ENCODE data around the gene NDST4. TPM values are rescaled to one million over a fixed set of nuclear protein-coding genes. Genes with fewer than 3 reads are reported as not detected.

Gene NDST4
- total and polyA plus RNA-seq, 2 of the 4 experiments (the other 2 are of a cell fraction), result not detected

- TF ChIP-seq NFE2L2 (IDR thresholded peaks at IDR 0.05; ENCODE audit: low read depth, low read length), result no peak
- TF ChIP-seq BHLHE40 (IDR thresholded peaks at IDR 0.05; ENCODE audit: low read depth, low read length), result no peak
- no peak for TF ChIP-seq SMC3 (IDR thresholded peaks at IDR 0.05; ENCODE audit: low read depth, low read length)
- TF ChIP-seq POLR2A (IDR thresholded peaks at IDR 0.05; ENCODE audit: low read depth, low read length), result no peak
- TF ChIP-seq CEBPB (IDR thresholded peaks at IDR 0.05; ENCODE audit: low read depth, low read length), result no peak
- TF ChIP-seq ELK1 (IDR thresholded peaks at IDR 0.05; ENCODE audit: borderline replicate concordance, low read depth, low read length), result no peak
- no peak for TF ChIP-seq RCOR1 (IDR thresholded peaks at IDR 0.05; ENCODE audit: insufficient replicate concordance, low read length)
- TF ChIP-seq RFX5 (IDR thresholded peaks at IDR 0.05; ENCODE audit: low read depth, low read length), result no peak
- no peak for TF ChIP-seq CTCF (conservative IDR thresholded peaks at IDR 0.05; ENCODE audit: low read depth, low read length)
- TF ChIP-seq MAFK (IDR thresholded peaks at IDR 0.05; ENCODE audit: low read depth, low read length), result no peak
- no peak for TF ChIP-seq USF2 (IDR thresholded peaks at IDR 0.05; ENCODE audit: low read depth, low read length)
- Histone ChIP-seq H3K36me3 (ENCODE audit: control insufficient read depth, insufficient read depth, low read length) (no peaks in the 10 kb centered on the region), H3K9me3 (ENCODE audit: control insufficient read depth, insufficient read depth, low read length) (0 out of 2 replicates have a peak, but pooled peaks cover under 1% of the 10 kb centered on the region), H4K5ac (ENCODE audit: low read depth, low read length) (no peak overlapping the region), H2AK5ac (ENCODE audit: low read depth, low read length) (no peak overlapping the region), H3K23ac (ENCODE audit: low read depth, low read length) (no peak overlapping the region), H3K79me1 (ENCODE audit: low read depth in 1 of 2, low read length in 2 of 2) (no peaks in the 10 kb centered on the region), H3K4ac (ENCODE audit: low read depth, low read length) (no peak overlapping the region), H3K27me3 (ENCODE audit: control insufficient read depth, insufficient read depth, low read length) (no peaks in the 10 kb centered on the region), H2AFZ (replicated peaks; ENCODE audit: low read length, poor library complexity) (no peak overlapping the region), H3K9ac (ENCODE audit: low read depth, low read length) (no peak overlapping the region), H2BK5ac (ENCODE audit: low read depth, low read length, poor library complexity, severe bottlenecking) (no peak overlapping the region), H4K20me1 (ENCODE audit: insufficient read depth, low read length) (no peaks in the 10 kb centered on the region), H4K8ac (ENCODE audit: low read depth in 2 of 2, low read length in 2 of 2) (no peak overlapping the region), H2AK9ac (replicated peaks; ENCODE audit: low read depth, low read length, poor library complexity) (no peak overlapping the region), H3K27ac (ENCODE audit: insufficient read depth, low read length) (no peak overlapping the region), H3K4me1 (ENCODE audit: control insufficient read depth, insufficient read depth, low read length) (no peaks in the 10 kb centered on the region), H3K9me1 (ENCODE audit: insufficient read depth, low read length) (no peaks in the 10 kb centered on the region), H2BK15ac (ENCODE audit: low read depth, low read length) (no peak overlapping the region), H2BK20ac (ENCODE audit: low read depth, low read length) (no peak overlapping the region), H3K56ac (ENCODE audit: extremely low read depth, insufficient read depth, low read length) (no peak overlapping the region), H4K91ac (ENCODE audit: insufficient read depth, low read depth, low read length) (no peak overlapping the region), H3K4me2 (ENCODE audit: low read depth, low read length) (no peak overlapping the region), H3K14ac (replicated peaks; ENCODE audit: low read depth, low read length) (no peak overlapping the region), H2BK120ac (ENCODE audit: low read depth, low read length) (no peak overlapping the region), H3K4me3 (ENCODE audit: insufficient read depth, low read depth, low read length) (no peak overlapping the region), H3K18ac (ENCODE audit: low read depth, low read length) (no peak overlapping the region)
- intact Hi-C loops (cut with micrococcal nuclease) (no loop called here), dilution Hi-C loops (cut with HindIII; ENCODE audit: low sequenced_read_pairs, unreplicated experiment) (no loop called here), in situ Hi-C loops (cut with MboI; ENCODE audit: low sequenced_read_pairs) (no loop called here)
- DNase-seq (no peak), ATAC-seq (ENCODE audit: low read depth) (no peak)
- no TSS peak for BruUV-seq (replicated peaks)
- ChIA-PET POLR2A (ENCODE audit: unreplicated experiment) (no interaction called here), CTCF (interaction anchor here (0.5 kb wide), 1 partner anchor 32 kb away, joined by 4 read pairs; no protein-coding TSS in a partner anchor)
- no CpG with 5 or more reads among the region's 2 CpGs for WGBS, 2 experiments (ENCODE audit: extremely low coverage in 2 of 2, insufficient read length in 1 of 2)
Observed at GRCh38 chr4:115158296-115158695, 44.9 kb upstream of the NDST4 start.
